ENCODE results near the gene TOPAZ1. TPM values are rescaled to one million over a fixed set of nuclear protein-coding genes. Genes with fewer than 3 reads are reported as not detected.

Gene TOPAZ1
- total RNA-seq, 5 donors from 2014 or later (not counting 1 experiment from before 2014, with no cell fraction given), result not detected

DNA sequence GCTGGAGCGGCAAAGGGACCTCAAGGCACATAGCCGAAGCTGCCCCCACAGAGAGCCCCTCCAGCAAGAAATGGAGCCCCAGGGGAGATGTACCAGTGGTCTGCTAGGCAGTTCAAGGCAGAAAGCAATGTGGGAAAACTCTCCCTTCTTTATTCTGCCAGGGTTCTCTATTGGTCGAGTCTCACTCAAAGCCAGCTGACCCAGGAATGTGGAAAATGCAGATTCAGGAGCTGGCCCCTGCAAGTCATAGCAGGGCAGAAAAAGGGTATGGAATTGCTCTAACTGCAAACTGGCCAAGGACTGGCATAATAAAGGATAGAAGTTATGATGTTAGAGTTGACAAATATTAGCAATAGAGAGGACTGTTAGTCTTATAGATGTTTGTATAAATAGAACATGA, 4.0 kb upstream of the TOPAZ1 start:
- ChIA-PET CTCF (interaction anchor here (0.8 to 1.3 kb wide), 2 partner anchors 10 to 693 kb away, joined by 3 read pairs; no protein-coding TSS in a partner anchor), POLR2A (no interaction called here)
- ATAC-seq (replicated peaks in 1 of 4), result no peak
- WGBS (ENCODE audit: insufficient coverage), result 92% methylated on average over 2 of the region's 3 CpGs
- Histone ChIP-seq H3K4me3 (ENCODE audit: control insufficient read depth in 1 of 2, extremely low read depth in 1 of 2, low read length in 1 of 2) (no peak overlapping the region), H3K27ac (ENCODE audit: low read length) (no peak overlapping the region), H3K9me3 (no peaks in the 10 kb centered on the region), H3K27me3 (replicated peaks in 1 of 2; ENCODE audit: control insufficient read depth in 2 of 2, extremely low read depth in 1 of 2, insufficient read depth in 2 of 2, low read length in 1 of 2) (peaks cover 0 to 3% of the 10 kb centered on the region in 2 experiments), H3K4me1 (ENCODE audit: control insufficient read depth in 1 of 2, extremely low read depth in 1 of 2, insufficient read depth in 2 of 2, low read length in 2 of 2) (peaks cover 3% of the 10 kb centered on the region in 2 experiments), H3K36me3 (ENCODE audit: control insufficient read depth in 2 of 2, extremely low read depth in 1 of 2, insufficient read depth in 1 of 2, low read length in 1 of 2) (no peaks in the 10 kb centered on the region)
- H3K36me3 Mint-ChIP-seq, result no peaks in the 10 kb centered on the region
- H3K4me3 Mint-ChIP-seq, result no peak overlapping the region
- H3K4me1 Mint-ChIP-seq, result peaks cover 7 to 8% (median 8%) of the 10 kb centered on the region in 3 donors
- no peak for DNase-seq
- no peaks in the 10 kb centered on the region for H3K9me3 Mint-ChIP-seq
- no peak overlapping the region for H3K27ac Mint-ChIP-seq
- peaks cover 11 to 15% of the 10 kb centered on the region in 2 donors for H3K27me3 Mint-ChIP-seq

DNA sequence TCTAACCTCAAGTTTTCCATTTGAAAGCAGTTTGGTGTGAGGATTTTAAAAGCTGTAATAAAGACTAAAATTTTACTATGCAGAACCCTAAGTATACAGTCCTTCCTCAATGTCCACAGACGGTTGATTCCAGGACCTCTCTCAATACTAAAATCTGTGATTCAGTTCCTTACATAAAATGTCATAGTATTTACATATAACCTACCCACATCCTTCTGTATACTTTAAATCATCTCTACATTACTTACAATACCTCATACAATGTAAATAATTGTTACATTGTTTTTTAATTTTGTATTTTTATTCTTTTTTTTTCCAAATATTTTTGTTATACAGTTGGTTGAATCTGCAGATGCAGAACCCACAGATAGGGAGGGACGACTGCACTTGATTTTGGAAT, 2.8 kb upstream of the TOPAZ1 start:
- ATAC-seq (replicated peaks in 1 of 4) (no peak), DNase-seq (no peak)
- Histone ChIP-seq H3K27me3 (replicated peaks in 1 of 2; ENCODE audit: control insufficient read depth in 2 of 2, extremely low read depth in 1 of 2, insufficient read depth in 2 of 2, low read length in 1 of 2) (peaks cover 0 to 3% of the 10 kb centered on the region in 2 experiments), H3K27ac (ENCODE audit: low read length) (no peak overlapping the region), H3K36me3 (ENCODE audit: control insufficient read depth in 2 of 2, extremely low read depth in 1 of 2, insufficient read depth in 1 of 2, low read length in 1 of 2) (no peaks in the 10 kb centered on the region), H3K4me1 (ENCODE audit: control insufficient read depth in 1 of 2, extremely low read depth in 1 of 2, insufficient read depth in 2 of 2, low read length in 2 of 2) (peaks cover 2 to 3% of the 10 kb centered on the region in 2 experiments), H3K4me3 (ENCODE audit: control insufficient read depth in 1 of 2, extremely low read depth in 1 of 2, low read length in 1 of 2) (no peak overlapping the region), H3K9me3 (no peaks in the 10 kb centered on the region)
- POLR2A ChIA-PET, result interaction anchor here in 1 of 2 donors (0.7 kb wide), 1 partner anchor 24 kb away, joined by 3 read pairs; no protein-coding TSS in a partner anchor
- Mint-ChIP-seq H3K4me3 (no peak overlapping the region), H3K36me3 (no peaks in the 10 kb centered on the region), H3K27me3 (peaks cover 15% of the 10 kb centered on the region in 2 donors), H3K9me3 (no peaks in the 10 kb centered on the region), H3K4me1 (peaks cover 6 to 8% (median 7%) of the 10 kb centered on the region in 3 donors), H3K27ac (no peak overlapping the region)
- 50% methylated on average over 1 of the region's 2 CpGs for whole genome bisulfite sequencing (ENCODE audit: insufficient coverage)
- CTCF ChIA-PET, result no interaction called here

DNA sequence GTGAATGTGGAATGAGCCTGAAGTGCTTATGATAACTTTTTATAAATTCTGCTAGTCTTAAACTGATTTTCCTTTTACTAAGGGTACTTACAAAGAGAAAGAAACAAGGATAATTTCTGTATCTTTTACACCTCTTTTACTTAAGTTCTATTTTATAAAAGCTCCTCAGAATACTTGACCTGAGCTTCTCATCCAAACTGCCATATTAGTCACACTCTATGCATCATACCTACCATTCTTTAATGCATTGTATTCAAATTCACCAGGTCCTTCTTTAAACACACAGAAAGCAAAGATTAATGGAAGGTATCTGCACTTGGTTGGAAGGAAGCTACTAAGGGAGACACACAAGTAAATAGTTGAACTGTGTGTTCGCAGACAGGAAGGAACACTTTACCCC, 1.6 kb upstream of the TOPAZ1 start:
- Histone ChIP-seq H3K36me3 (ENCODE audit: control insufficient read depth in 2 of 2, extremely low read depth in 1 of 2, insufficient read depth in 1 of 2, low read length in 1 of 2) (no peaks in the 10 kb centered on the region), H3K4me1 (ENCODE audit: control insufficient read depth in 1 of 2, extremely low read depth in 1 of 2, insufficient read depth in 2 of 2, low read length in 2 of 2) (peaks cover 2 to 3% of the 10 kb centered on the region in 2 experiments), H3K4me3 (ENCODE audit: control insufficient read depth in 1 of 2, extremely low read depth in 1 of 2, low read length in 1 of 2) (no peak overlapping the region), H3K9me3 (no peaks in the 10 kb centered on the region), H3K27me3 (replicated peaks in 1 of 2; ENCODE audit: control insufficient read depth in 2 of 2, extremely low read depth in 1 of 2, insufficient read depth in 2 of 2, low read length in 1 of 2) (peaks cover 0 to 3% of the 10 kb centered on the region in 2 experiments), H3K27ac (ENCODE audit: low read length) (no peak overlapping the region)
- Mint-ChIP-seq H3K36me3 (no peaks in the 10 kb centered on the region), H3K9me3 (no peaks in the 10 kb centered on the region), H3K4me1 (peaks cover 6 to 8% (median 7%) of the 10 kb centered on the region in 3 donors), H3K27ac (no peak overlapping the region), H3K27me3 (peaks cover 23 to 25% of the 10 kb centered on the region in 2 donors), H3K4me3 (no peak overlapping the region)
- no peak for DNase-seq
- WGBS (ENCODE audit: insufficient coverage), result no CpG with 5 or more reads among the region's 1 CpG
- no peak for ATAC-seq (replicated peaks in 1 of 4)
- ChIA-PET CTCF (no interaction called here), POLR2A (no interaction called here)

DNA sequence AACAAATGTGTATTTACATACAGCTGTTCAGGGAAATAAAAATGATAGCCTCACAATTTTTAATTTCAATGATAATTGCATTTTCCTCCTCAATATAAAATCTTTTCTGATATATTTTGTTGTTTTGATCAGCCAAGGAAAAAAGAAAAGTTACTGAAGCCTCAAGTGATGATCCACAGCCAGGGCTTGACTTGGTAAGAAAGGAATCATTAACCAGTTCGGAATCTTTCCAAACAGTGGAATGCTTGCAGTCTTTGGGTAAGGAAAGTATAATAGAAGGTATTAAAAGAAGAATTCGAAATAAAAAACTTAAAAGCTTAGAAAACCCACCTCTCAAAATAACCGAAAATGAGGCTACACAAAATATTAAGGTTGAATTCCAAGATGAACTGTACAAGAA, 1.0 kb downstream of the TOPAZ1 start:
- ATAC-seq (replicated peaks in 1 of 4) (no peak), DNase-seq (no peak)
- Mint-ChIP-seq H3K27me3 (peaks cover 24 to 28% of the 10 kb centered on the region in 2 donors), H3K4me3 (no peak overlapping the region), H3K36me3 (no peaks in the 10 kb centered on the region), H3K9me3 (peaks cover 0 to under 1% (median under 1%) of the 10 kb centered on the region in 3 donors), H3K27ac (no peak overlapping the region), H3K4me1 (no peaks in the 10 kb centered on the region)
- Histone ChIP-seq H3K27me3 (replicated peaks in 1 of 2; ENCODE audit: control insufficient read depth in 2 of 2, extremely low read depth in 1 of 2, insufficient read depth in 2 of 2, low read length in 1 of 2) (peaks cover 0 to 3% of the 10 kb centered on the region in 2 experiments), H3K36me3 (ENCODE audit: control insufficient read depth in 2 of 2, extremely low read depth in 1 of 2, insufficient read depth in 1 of 2, low read length in 1 of 2) (no peaks in the 10 kb centered on the region), H3K27ac (ENCODE audit: low read length) (no peak overlapping the region), H3K4me3 (ENCODE audit: control insufficient read depth in 1 of 2, extremely low read depth in 1 of 2, low read length in 1 of 2) (no peak overlapping the region), H3K4me1 (ENCODE audit: control insufficient read depth in 1 of 2, extremely low read depth in 1 of 2, insufficient read depth in 2 of 2, low read length in 2 of 2) (no peaks in the 10 kb centered on the region), H3K9me3 (no peaks in the 10 kb centered on the region)
- ChIA-PET POLR2A (no interaction called here), CTCF (no interaction called here)
- WGBS (ENCODE audit: insufficient coverage), result no CpG with 5 or more reads among the region's 3 CpGs

DNA sequence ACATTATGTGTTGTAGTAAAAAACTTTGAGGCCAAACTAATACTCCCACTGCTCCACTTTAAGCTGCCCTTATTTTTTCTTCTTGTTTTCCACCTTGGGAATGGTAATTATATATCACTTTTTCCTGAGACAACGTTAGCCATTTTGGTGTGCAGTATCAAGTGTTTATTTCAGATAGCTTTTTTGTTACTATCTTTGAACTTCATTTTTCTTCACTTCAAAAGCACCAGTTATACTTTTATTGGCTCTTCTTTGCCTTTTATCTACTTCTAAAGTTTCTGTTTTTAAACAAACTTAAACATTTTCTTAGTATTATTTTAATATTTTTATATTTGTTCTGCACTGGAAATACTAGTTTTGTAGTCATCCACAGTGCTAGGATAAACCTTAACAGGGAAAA, 6.5 kb downstream of the TOPAZ1 start:
- WGBS (ENCODE audit: insufficient coverage), result no CpG with 5 or more reads among the region's 1 CpG
- Histone ChIP-seq H3K36me3 (ENCODE audit: control insufficient read depth in 2 of 2, extremely low read depth in 1 of 2, insufficient read depth in 1 of 2, low read length in 1 of 2) (no peaks in the 10 kb centered on the region), H3K27ac (ENCODE audit: low read length) (no peak overlapping the region), H3K27me3 (replicated peaks in 1 of 2; ENCODE audit: control insufficient read depth in 2 of 2, extremely low read depth in 1 of 2, insufficient read depth in 2 of 2, low read length in 1 of 2) (peaks cover 0 to 8% of the 10 kb centered on the region in 2 experiments), H3K4me3 (ENCODE audit: control insufficient read depth in 1 of 2, extremely low read depth in 1 of 2, low read length in 1 of 2) (no peak overlapping the region), H3K4me1 (ENCODE audit: control insufficient read depth in 1 of 2, extremely low read depth in 1 of 2, insufficient read depth in 2 of 2, low read length in 2 of 2) (no peaks in the 10 kb centered on the region), H3K9me3 (no peaks in the 10 kb centered on the region)
- ChIA-PET CTCF (no interaction called here), POLR2A (no interaction called here)
- DNase-seq, result no peak
- ATAC-seq (replicated peaks in 1 of 4), result no peak
- H3K4me3 Mint-ChIP-seq, result no peak overlapping the region
- peaks cover 3% of the 10 kb centered on the region for H3K36me3 Mint-ChIP-seq
- no peak overlapping the region for H3K27ac Mint-ChIP-seq
- peaks cover 34 to 45% of the 10 kb centered on the region in 2 donors for H3K27me3 Mint-ChIP-seq
- H3K4me1 Mint-ChIP-seq, result no peaks in the 10 kb centered on the region
- H3K9me3 Mint-ChIP-seq, result peaks cover 8 to 15% (median 10%) of the 10 kb centered on the region in 3 donors

DNA sequence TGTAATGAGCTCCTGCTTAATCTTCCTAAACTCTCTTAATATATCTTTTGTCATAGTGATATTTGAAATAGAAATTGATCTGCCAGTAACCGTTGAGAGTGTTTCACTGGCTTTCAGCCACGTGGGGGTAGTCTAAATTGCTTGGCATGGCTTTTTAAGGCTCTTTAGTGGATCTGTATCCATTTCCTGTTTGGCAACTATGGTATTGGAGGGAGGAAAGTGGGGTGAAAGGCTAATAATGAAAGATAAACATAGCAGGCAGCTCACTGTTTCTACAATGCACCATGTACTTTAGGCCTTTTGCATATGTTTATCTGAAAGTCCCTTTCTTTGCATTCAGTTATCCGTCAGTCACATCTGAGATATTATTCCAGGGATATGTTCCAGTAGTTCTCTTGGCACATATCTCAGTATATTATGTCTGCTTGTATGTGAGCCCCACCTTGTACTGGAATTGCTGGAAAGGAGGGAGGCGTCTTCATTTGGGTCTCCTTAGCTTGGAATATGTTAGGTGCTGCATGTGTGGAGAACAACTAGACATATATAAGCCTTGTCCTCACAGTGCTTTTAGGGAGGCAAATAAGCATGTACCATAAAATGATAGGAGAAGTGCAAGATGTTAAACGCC, 10.8 kb downstream of the TOPAZ1 start:
- H3K27ac ChIP-seq (ENCODE audit: low read length), result no peak overlapping the region
- H3K4me1 ChIP-seq (ENCODE audit: control insufficient read depth in 1 of 2, extremely low read depth in 1 of 2, insufficient read depth in 2 of 2, low read length in 2 of 2), result no peaks in the 10 kb centered on the region
- peaks cover 0 to 7% of the 10 kb centered on the region in 2 experiments for H3K27me3 ChIP-seq (replicated peaks in 1 of 2; ENCODE audit: control insufficient read depth in 2 of 2, extremely low read depth in 1 of 2, insufficient read depth in 2 of 2, low read length in 1 of 2)
- Mint-ChIP-seq H3K4me1 (no peaks in the 10 kb centered on the region), H3K27ac (no peak overlapping the region), H3K9me3 (peaks cover 8 to 15% (median 10%) of the 10 kb centered on the region in 3 donors), H3K36me3 (peaks cover 3% of the 10 kb centered on the region), H3K4me3 (no peak overlapping the region), H3K27me3 (peaks cover 18 to 24% of the 10 kb centered on the region in 2 donors)
- no peak for DNase-seq
- H3K9me3 ChIP-seq, result no peaks in the 10 kb centered on the region
- no peaks in the 10 kb centered on the region for H3K36me3 ChIP-seq (ENCODE audit: control insufficient read depth in 2 of 2, extremely low read depth in 1 of 2, insufficient read depth in 1 of 2, low read length in 1 of 2)
- POLR2A ChIA-PET, result no interaction called here
- CTCF ChIA-PET, result interaction anchor here in 1 of 2 donors (0.7 kb wide), 1 partner anchor 11 kb away, joined by 3 read pairs; no protein-coding TSS in a partner anchor
- 63% methylated on average over 2 of the region's 5 CpGs for WGBS (ENCODE audit: insufficient coverage)
- no peak overlapping the region for H3K4me3 ChIP-seq (ENCODE audit: control insufficient read depth in 1 of 2, extremely low read depth in 1 of 2, low read length in 1 of 2)
- ATAC-seq (replicated peaks in 1 of 4), result no peak
